Measurements from ENCODE around the gene MGA. TPM values are rescaled to one million over a fixed set of nuclear protein-coding genes. Genes with fewer than 3 reads are reported as not detected.

The MGA gene
- total RNA-seq, 1 donor from 2014 or later: 25.3 TPM

DNA sequence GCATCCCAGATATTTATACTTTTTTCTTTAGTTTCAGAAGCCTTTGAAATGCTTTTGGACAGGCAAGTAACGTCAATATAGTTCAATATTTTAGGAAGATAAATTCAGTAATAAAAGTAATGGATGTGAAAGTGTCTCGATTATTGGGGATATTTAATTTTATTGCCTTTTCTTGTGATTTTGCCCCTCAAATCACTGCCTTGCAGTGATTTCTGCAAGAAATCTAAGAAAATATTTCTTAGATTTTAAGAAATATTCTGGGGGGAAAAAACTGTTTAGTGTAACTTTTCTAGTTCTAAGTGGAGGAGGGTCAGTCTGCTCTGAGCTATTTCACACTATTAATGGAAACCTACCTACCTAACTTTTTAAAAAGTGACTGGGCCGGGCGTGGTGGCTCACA is 33.6 kb downstream of the MGA start:
- Histone ChIP-seq H3K9me3 (no peaks in the 10 kb centered on the region), H3K4me1 (peaks cover 0 to 4% of the 10 kb centered on the region in 2 donors), H3K4me3 (no peak overlapping the region), H3K27ac (no peak overlapping the region), H3K27me3 (no peaks in the 10 kb centered on the region), H3K36me3 (no peaks in the 10 kb centered on the region)
- intact Hi-C loops (cut with DNase I): no loop called here
- no peak for DNase-seq (ENCODE audit: low spot score in 2 of 2)
- TF ChIP-seq, protein P1, sequence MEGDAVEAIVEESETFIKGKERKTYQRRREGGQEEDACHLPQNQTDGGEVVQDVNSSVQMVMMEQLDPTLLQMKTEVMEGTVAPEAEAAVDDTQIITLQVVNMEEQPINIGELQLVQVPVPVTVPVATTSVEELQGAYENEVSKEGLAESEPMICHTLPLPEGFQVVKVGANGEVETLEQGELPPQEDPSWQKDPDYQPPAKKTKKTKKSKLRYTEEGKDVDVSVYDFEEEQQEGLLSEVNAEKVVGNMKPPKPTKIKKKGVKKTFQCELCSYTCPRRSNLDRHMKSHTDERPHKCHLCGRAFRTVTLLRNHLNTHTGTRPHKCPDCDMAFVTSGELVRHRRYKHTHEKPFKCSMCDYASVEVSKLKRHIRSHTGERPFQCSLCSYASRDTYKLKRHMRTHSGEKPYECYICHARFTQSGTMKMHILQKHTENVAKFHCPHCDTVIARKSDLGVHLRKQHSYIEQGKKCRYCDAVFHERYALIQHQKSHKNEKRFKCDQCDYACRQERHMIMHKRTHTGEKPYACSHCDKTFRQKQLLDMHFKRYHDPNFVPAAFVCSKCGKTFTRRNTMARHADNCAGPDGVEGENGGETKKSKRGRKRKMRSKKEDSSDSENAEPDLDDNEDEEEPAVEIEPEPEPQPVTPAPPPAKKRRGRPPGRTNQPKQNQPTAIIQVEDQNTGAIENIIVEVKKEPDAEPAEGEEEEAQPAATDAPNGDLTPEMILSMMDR (IDR thresholded peaks at IDR 0.05): no peak

- TF ChIP-seq, protein P1 (IDR thresholded peaks at IDR 0.05): no peak
- intact Hi-C loops (cut with DNase I): no loop called here
- Histone ChIP-seq H3K36me3 (peaks cover 0 to 2% of the 10 kb centered on the region in 2 donors), H3K9me3 (no peaks in the 10 kb centered on the region), H3K4me3 (no peak overlapping the region), H3K4me1 (peaks cover 0 to 2% of the 10 kb centered on the region in 2 donors), H3K27ac (no peak overlapping the region), H3K27me3 (no peaks in the 10 kb centered on the region)
- DNase-seq (ENCODE audit: low spot score in 2 of 2): no peak
Measured at GRCh38 chr15:41695750-41696436, 35.7 kb downstream of the MGA start.

DNA sequence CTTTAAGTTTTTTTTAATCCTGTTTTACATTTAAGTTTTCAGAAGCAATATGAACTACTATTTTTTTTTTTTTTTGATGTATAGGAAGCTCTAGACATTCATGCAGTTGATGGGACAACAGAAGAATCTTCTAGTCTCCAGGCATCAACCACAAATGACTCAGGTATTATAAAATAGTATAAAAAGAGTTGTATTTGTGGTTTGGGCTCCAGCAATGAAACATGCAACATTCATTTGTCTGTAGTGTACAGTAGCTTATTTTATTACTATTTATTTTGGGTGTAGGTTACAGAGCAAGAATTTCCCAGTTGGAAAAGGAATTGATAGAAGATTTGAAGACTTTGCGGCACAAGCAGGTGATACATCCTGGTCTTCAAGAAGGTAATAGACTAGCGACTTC is 38.6 kb downstream of the MGA start:
- intact Hi-C loops (cut with DNase I): no loop called here
- Histone ChIP-seq H3K9me3 (no peaks in the 10 kb centered on the region), H3K4me1 (peaks cover 0 to 2% of the 10 kb centered on the region in 2 donors), H3K36me3 (peaks cover 0 to 2% of the 10 kb centered on the region in 2 donors), H3K4me3 (no peak overlapping the region), H3K27ac (no peak overlapping the region), H3K27me3 (no peaks in the 10 kb centered on the region)
- TF ChIP-seq, protein P1 (IDR thresholded peaks at IDR 0.05): no peak
- no peak for DNase-seq (ENCODE audit: low spot score in 2 of 2)

- TF ChIP-seq, protein P1 (IDR thresholded peaks at IDR 0.05): no peak
- H3K4me3 ChIP-seq: no peak overlapping the region
- H3K9me3 ChIP-seq: no peaks in the 10 kb centered on the region
- no peak overlapping the region for H3K27ac ChIP-seq
- no peaks in the 10 kb centered on the region for H3K27me3 ChIP-seq
- intact Hi-C loops (cut with DNase I): no loop called here
- H3K4me1 ChIP-seq: no peaks in the 10 kb centered on the region
- H3K36me3 ChIP-seq: peaks cover 0 to 2% of the 10 kb centered on the region in 2 donors
- DNase-seq (ENCODE audit: low spot score in 2 of 2): no peak
Measured at GRCh38 chr15:41703120-41703519, 42.9 kb downstream of the MGA start.

GRCh38 chr15:41713047-41713446 is 52.8 kb downstream of the MGA start:
- peaks cover 0 to 5% of the 10 kb centered on the region in 2 donors for H3K4me1 ChIP-seq
- intact Hi-C loops (cut with DNase I): no loop called here
- DNase-seq (ENCODE audit: low spot score in 2 of 2): no peak
- H3K27me3 ChIP-seq: no peaks in the 10 kb centered on the region
- H3K9me3 ChIP-seq: no peaks in the 10 kb centered on the region
- H3K4me3 ChIP-seq: no peak overlapping the region
- H3K36me3 ChIP-seq: peaks cover 9 to 49% of the 10 kb centered on the region in 2 donors
- TF ChIP-seq, protein P1 (IDR thresholded peaks at IDR 0.05): no peak
- no peak overlapping the region for H3K27ac ChIP-seq

All from ascending aorta (tissue), 2 donors.